HEK293 (cell line): ENCODE results near the gene ATP13A4.
A peak's percentile ranks its signal among the peaks of the same experiment; 100 is the strongest.

Source experiments
- CTCF ChIA-PET: fragments of 350-600 bp; formaldehyde crosslinking; extraction: SDS; loops from one replicate; lab custom pipeline; 2021; ENCODE audit warnings: antibody characterized with exemption; lab: Yijun Ruan, JAX
- POLR2A ChIA-PET: fragments of 300-600 bp; formaldehyde crosslinking; extraction: SDS; loops from one replicate; lab custom pipeline; 2020; ENCODE audit warnings: antibody characterized with exemption, inconsistent platforms; lab: Yijun Ruan, JAX
- H3K27ac ChIP-seq: fragments of 200-500 bp; sonication (Bioruptor generic); 2 replicates; pipeline ENCODE4 v1.5.1; 2014; ENCODE audit warnings: low read depth, low read length, control low read depth, inconsistent platforms; ENCODE audit errors: extremely low read depth
- H3K36me3 ChIP-seq, 2 experiments: fragments of 200-500 bp in 1 of 2; sonication (Bioruptor generic) in 1 of 2; 1 replicate in 1 of 2; 2 replicates in 1 of 2; pipeline ENCODE4 v1.5.1; 2014 to 2017; ENCODE audit warnings: inconsistent platforms in 2 of 2, low read length in 2 of 2; ENCODE audit not compliant: control insufficient read depth in 2 of 2, insufficient read depth in 1 of 2
- H3K4me1 ChIP-seq: fragments of 200-500 bp; sonication (Bioruptor generic); 2 replicates; pipeline ENCODE4 v1.5.1; 2014; ENCODE audit warnings: mild to moderate bottlenecking, low read length, inconsistent platforms; ENCODE audit not compliant: control insufficient read depth, insufficient read depth
- H3K4me3 ChIP-seq: 2 replicates; pipeline ENCODE4 v1.5.1; 2011; ENCODE audit warnings: low read depth, mild to moderate bottlenecking, control low read depth, low read length, moderate library complexity
- H3K9me3 ChIP-seq: fragments of 200-500 bp; sonication (Bioruptor generic); 2 replicates; pipeline ENCODE4 v1.5.1; 2014; ENCODE audit warnings: low read depth, low read length, inconsistent platforms; ENCODE audit not compliant: control insufficient read depth, insufficient read depth
- BCL11A ChIP-seq: fragments of 450-650 bp; formaldehyde crosslinking; IDR thresholded peaks from 2 replicates; pipeline ENCODE4 v1.5.1; 2016; ENCODE audit warnings: low read depth, missing biosample characterization, missing genetic modification characterization
- EGR2 ChIP-seq: fragments of 450-650 bp; formaldehyde crosslinking; IDR thresholded peaks from 2 replicates; pipeline ENCODE4 v1.5.1; 2016; ENCODE audit warnings: low read depth, missing biosample characterization, missing genetic modification characterization
- GLI2 ChIP-seq: fragments of 450-650 bp; formaldehyde crosslinking; IDR thresholded peaks from 2 replicates; pipeline ENCODE4; 2017; ENCODE audit warnings: missing biosample characterization, missing genetic modification characterization, low read depth, borderline replicate concordance
- KLF16 ChIP-seq: fragments of 450-650 bp; formaldehyde crosslinking; IDR thresholded peaks from 2 replicates; pipeline ENCODE4 v1.5.1; 2017; ENCODE audit warnings: missing biosample characterization, missing genetic modification characterization
- OSR2 ChIP-seq: fragments of 450-650 bp; formaldehyde crosslinking; IDR thresholded peaks from 2 replicates; pipeline ENCODE4 v1.5.1; 2016; ENCODE audit warnings: missing biosample characterization, missing genetic modification characterization
- PRDM1 ChIP-seq: fragments of 450-650 bp; formaldehyde crosslinking; IDR thresholded peaks from 2 replicates; pipeline ENCODE4; 2016; ENCODE audit warnings: missing biosample characterization, missing genetic modification characterization
- SP7 ChIP-seq: fragments of 450-650 bp; formaldehyde crosslinking; IDR thresholded peaks from 2 replicates; pipeline ENCODE4 v1.5.1; 2016; ENCODE audit warnings: missing biosample characterization, missing genetic modification characterization
- ZFHX2 ChIP-seq: fragments of 450-650 bp; formaldehyde crosslinking; conservative IDR thresholded peaks from 2 replicates; pipeline ENCODE4 v1.5.1; 2016; ENCODE audit warnings: missing biosample characterization, missing genetic modification characterization
- ZNF157 ChIP-seq: fragments of 450-650 bp; formaldehyde crosslinking; IDR thresholded peaks from 2 replicates; pipeline ENCODE4 v1.5.1; 2016; ENCODE audit warnings: missing biosample characterization, missing genetic modification characterization
- ZNF184 ChIP-seq: fragments of 450-650 bp; IDR thresholded peaks from 2 replicates; pipeline ENCODE4 v1.5.1; 2018; ENCODE audit warnings: missing biosample characterization, mild to moderate bottlenecking, missing genetic modification characterization
- ZNF214 ChIP-seq: fragments of 450-650 bp; formaldehyde crosslinking; IDR thresholded peaks from 2 replicates; pipeline ENCODE4 v1.5.1; 2017; ENCODE audit warnings: missing biosample characterization, mild to moderate bottlenecking, missing genetic modification characterization, borderline replicate concordance
- ZNF221 ChIP-seq: fragments of 450-650 bp; formaldehyde crosslinking; IDR thresholded peaks from 2 replicates; pipeline ENCODE4 v1.5.1; 2017; ENCODE audit warnings: missing biosample characterization, missing genetic modification characterization, borderline replicate concordance
- ZNF239 ChIP-seq: fragments of 450-650 bp; formaldehyde crosslinking; IDR thresholded peaks from 2 replicates; pipeline ENCODE4 v1.5.1; 2016; ENCODE audit warnings: missing biosample characterization, missing genetic modification characterization
- ZNF266 ChIP-seq: fragments of 450-650 bp; formaldehyde crosslinking; IDR thresholded peaks from 2 replicates; pipeline ENCODE4 v1.5.1; 2016; ENCODE audit warnings: missing biosample characterization, missing genetic modification characterization, low read depth
- ZNF292 ChIP-seq: fragments of 450-650 bp; formaldehyde crosslinking; IDR thresholded peaks from 2 replicates; pipeline ENCODE4 v1.5.1; 2016; ENCODE audit warnings: low read depth, missing biosample characterization, missing genetic modification characterization, borderline replicate concordance
- ZNF423 ChIP-seq: fragments of 450-650 bp; formaldehyde crosslinking; IDR thresholded peaks from 2 replicates; pipeline ENCODE4 v1.5.1; 2016; ENCODE audit warnings: missing biosample characterization, missing genetic modification characterization
- ZNF48 ChIP-seq: fragments of 450-650 bp; formaldehyde crosslinking; IDR thresholded peaks from 2 replicates; pipeline ENCODE4 v1.5.1; 2016; ENCODE audit warnings: missing biosample characterization, missing genetic modification characterization
- ZNF555 ChIP-seq: fragments of 450-650 bp; formaldehyde crosslinking; conservative IDR thresholded peaks from 2 replicates; pipeline ENCODE4 v1.5.1; 2017; ENCODE audit warnings: missing biosample characterization, mild to moderate bottlenecking, missing genetic modification characterization, inconsistent platforms
- ZNF561 ChIP-seq: fragments of 450-650 bp; IDR thresholded peaks from 2 replicates; pipeline ENCODE4 v1.5.1; 2018; ENCODE audit warnings: missing biosample characterization, missing genetic modification characterization, borderline replicate concordance
- ZNF610 ChIP-seq: fragments of 450-650 bp; formaldehyde crosslinking; IDR thresholded peaks from 2 replicates; pipeline ENCODE4 v1.5.1; 2016; ENCODE audit warnings: missing biosample characterization, missing genetic modification characterization, borderline replicate concordance
- ZNF621 ChIP-seq: fragments of 450-650 bp; formaldehyde crosslinking; IDR thresholded peaks from 2 replicates; pipeline ENCODE4 v1.5.1; 2017; ENCODE audit warnings: missing biosample characterization, missing genetic modification characterization
- ZNF677 ChIP-seq: fragments of 450-650 bp; IDR thresholded peaks from 2 replicates; pipeline ENCODE4 v1.5.0; 2018; ENCODE audit warnings: missing biosample characterization, mild to moderate bottlenecking, missing genetic modification characterization, moderate library complexity
- ZNF747 ChIP-seq: fragments of 450-650 bp; formaldehyde crosslinking; IDR thresholded peaks from 2 replicates; pipeline ENCODE4 v1.5.1; 2016; ENCODE audit warnings: missing biosample characterization, missing genetic modification characterization
- ZNF837 ChIP-seq: fragments of 450-650 bp; formaldehyde crosslinking; IDR thresholded peaks from 2 replicates; pipeline ENCODE4 v1.5.1; 2016; ENCODE audit warnings: missing biosample characterization, missing genetic modification characterization
- TF ChIP-seq, protein P1 (sequence below): fragments of 450-650 bp; formaldehyde crosslinking; IDR thresholded peaks from 2 replicates; pipeline ENCODE4 v1.5.1; 2016; ENCODE audit warnings: missing biosample characterization, missing genetic modification characterization
- TF ChIP-seq, protein P2 (sequence below): fragments of 450-650 bp; formaldehyde crosslinking; IDR thresholded peaks from 2 replicates; pipeline ENCODE4 v1.5.1; 2017; ENCODE audit warnings: missing biosample characterization, missing genetic modification characterization
- TF ChIP-seq, protein P3 (sequence below): fragments of 450-650 bp; formaldehyde crosslinking; IDR thresholded peaks from 2 replicates; pipeline ENCODE4 v1.5.1; 2017; ENCODE audit warnings: missing biosample characterization, missing genetic modification characterization

Gene ATP13A4

DNA sequence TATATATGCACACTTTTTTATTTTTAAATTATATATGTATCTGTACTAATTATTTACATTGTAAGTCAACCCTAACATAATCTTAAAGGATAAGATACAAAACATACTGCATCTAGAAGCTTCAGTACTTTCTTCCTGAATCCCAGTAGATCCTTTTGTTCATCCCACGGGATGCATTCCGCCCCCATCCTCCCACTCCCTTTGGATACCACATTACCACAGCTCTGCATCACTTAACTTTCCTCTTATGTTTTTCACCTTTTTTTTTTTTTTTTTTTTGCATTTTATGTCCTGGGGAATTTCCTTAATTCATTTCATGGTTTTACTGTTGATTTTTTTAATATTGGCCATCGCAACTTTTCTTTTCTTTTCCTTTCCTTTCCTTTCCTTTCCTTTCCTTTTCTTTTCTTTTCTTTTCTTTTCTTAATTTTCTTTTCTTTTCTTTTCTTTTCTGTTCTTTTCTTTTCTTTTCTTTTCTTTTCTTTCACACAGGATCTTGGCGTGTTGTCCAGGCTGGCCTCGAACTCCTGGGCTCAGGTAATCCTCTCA, 41.3 kb upstream of the ATP13A4 start:
- no peak for TF ChIP-seq KLF16 (tag by site-specific recombination)
- no peak for TF ChIP-seq ZNF423 (tag by site-specific recombination)
- no peak for TF ChIP-seq ZNF48 (tag by site-specific recombination)
- TF ChIP-seq ZNF292 (tag by site-specific recombination), result no peak
- no peak for TF ChIP-seq ZNF221 (tag by site-specific recombination)
- TF ChIP-seq ZNF677 (tag by site-specific recombination), result no peak
- TF ChIP-seq ZNF747 (tag by site-specific recombination), result no peak
- TF ChIP-seq, protein P1, sequence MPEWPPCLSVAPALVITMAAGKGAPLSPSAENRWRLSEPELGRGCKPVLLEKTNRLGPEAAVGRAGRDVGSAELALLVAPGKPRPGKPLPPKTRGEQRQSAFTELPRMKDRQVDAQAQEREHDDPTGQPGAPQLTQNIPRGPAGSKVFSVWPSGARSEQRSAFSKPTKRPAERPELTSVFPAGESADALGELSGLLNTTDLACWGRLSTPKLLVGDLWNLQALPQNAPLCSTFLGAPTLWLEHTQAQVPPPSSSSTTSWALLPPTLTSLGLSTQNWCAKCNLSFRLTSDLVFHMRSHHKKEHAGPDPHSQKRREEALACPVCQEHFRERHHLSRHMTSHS (tag by site-specific recombination), result no peak
- TF ChIP-seq ZNF837 (tag by site-specific recombination), result no peak
- no peak for TF ChIP-seq ZNF621 (tag by site-specific recombination)
- TF ChIP-seq SP7 (tag by site-specific recombination), result no peak
- TF ChIP-seq ZNF239 (tag by site-specific recombination), result no peak
- TF ChIP-seq GLI2 (tag by site-specific recombination), result no peak
- TF ChIP-seq ZFHX2, result peak; percentile 91
- TF ChIP-seq ZNF266, result no peak
- TF ChIP-seq PRDM1 (tag by site-specific recombination), result peak; percentile 89
- TF ChIP-seq EGR2 (tag by site-specific recombination), result peak; percentile 93
- TF ChIP-seq ZNF561 (tag by site-specific recombination), result no peak
- no peak for TF ChIP-seq OSR2 (tag by site-specific recombination)
- no peak for TF ChIP-seq ZNF555 (tag by site-specific recombination)
- no peak for TF ChIP-seq ZNF184 (tag by site-specific recombination)
- TF ChIP-seq, protein P2, sequence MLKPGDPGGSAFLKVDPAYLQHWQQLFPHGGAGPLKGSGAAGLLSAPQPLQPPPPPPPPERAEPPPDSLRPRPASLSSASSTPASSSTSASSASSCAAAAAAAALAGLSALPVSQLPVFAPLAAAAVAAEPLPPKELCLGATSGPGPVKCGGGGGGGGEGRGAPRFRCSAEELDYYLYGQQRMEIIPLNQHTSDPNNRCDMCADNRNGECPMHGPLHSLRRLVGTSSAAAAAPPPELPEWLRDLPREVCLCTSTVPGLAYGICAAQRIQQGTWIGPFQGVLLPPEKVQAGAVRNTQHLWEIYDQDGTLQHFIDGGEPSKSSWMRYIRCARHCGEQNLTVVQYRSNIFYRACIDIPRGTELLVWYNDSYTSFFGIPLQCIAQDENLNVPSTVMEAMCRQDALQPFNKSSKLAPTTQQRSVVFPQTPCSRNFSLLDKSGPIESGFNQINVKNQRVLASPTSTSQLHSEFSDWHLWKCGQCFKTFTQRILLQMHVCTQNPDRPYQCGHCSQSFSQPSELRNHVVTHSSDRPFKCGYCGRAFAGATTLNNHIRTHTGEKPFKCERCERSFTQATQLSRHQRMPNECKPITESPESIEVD, result no peak
- Histone ChIP-seq H3K4me3 (no peak overlapping the region), H3K27ac (no peak overlapping the region), H3K36me3 (peaks cover 0 to 27% of the 10 kb centered on the region in 2 experiments; a peak in 1 of 3 replicates), H3K4me1 (no peaks in the 10 kb centered on the region), H3K9me3 (no peaks in the 10 kb centered on the region)
- CTCF ChIA-PET, result no interaction called here
- POLR2A ChIA-PET, result no interaction called here

DNA sequence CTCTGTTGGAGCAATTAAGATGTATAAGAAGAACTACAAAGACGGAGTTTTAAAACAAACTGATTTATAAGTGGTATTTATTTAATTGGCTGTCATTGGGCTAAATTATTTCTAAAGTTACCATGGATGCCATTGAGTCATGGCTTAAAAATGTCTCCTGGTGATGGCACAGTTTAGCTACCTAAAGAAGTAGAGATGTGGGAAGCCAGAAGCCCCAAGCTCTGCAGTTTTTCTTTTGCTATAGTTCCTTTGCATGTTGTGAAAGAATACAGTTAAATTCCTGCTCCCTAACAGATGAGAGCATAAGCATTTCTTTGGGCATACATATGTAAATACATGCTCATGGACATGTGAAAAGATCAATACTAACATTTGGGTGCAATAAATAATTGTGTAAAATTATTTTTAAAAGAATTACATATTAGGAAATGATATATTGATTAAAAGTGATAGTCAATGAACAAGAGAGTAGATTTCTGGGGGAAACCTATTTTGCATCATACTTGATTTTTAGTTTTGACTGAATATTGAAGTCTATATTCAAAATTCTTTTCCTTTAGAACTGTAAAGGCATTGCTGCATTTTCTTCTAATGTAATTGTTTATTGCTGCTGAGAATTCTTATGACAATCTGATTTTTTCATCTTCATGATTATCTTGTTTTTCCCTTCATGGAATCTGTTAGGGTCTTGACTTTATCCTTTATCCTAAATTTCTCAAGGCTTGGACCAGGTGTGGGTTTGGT, 40.4 kb upstream of the ATP13A4 start:
- ChIA-PET POLR2A (no interaction called here), CTCF (no interaction called here)
- Histone ChIP-seq H3K4me1 (0 out of 2 replicates have a peak, but pooled peaks cover 2% of the 10 kb centered on the region), H3K36me3 (peaks cover 0 to 25% of the 10 kb centered on the region in 2 experiments; a peak in 1 of 3 replicates), H3K4me3 (no peak overlapping the region; the same call in 1 of the 2 replicates), H3K9me3 (no peaks in the 10 kb centered on the region), H3K27ac (no peak overlapping the region)
- TF ChIP-seq ZNF610 (tag by site-specific recombination) (no peak), EGR2 (tag by site-specific recombination) (no peak), BCL11A (no peak), ZNF214 (tag by site-specific recombination) (no peak), ZNF157 (no peak)
- TF ChIP-seq, protein P3, sequence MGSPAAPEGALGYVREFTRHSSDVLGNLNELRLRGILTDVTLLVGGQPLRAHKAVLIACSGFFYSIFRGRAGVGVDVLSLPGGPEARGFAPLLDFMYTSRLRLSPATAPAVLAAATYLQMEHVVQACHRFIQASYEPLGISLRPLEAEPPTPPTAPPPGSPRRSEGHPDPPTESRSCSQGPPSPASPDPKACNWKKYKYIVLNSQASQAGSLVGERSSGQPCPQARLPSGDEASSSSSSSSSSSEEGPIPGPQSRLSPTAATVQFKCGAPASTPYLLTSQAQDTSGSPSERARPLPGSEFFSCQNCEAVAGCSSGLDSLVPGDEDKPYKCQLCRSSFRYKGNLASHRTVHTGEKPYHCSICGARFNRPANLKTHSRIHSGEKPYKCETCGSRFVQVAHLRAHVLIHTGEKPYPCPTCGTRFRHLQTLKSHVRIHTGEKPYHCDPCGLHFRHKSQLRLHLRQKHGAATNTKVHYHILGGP (tag by site-specific recombination), result no peak
